ENCODE data around the gene ATF6B. TPM values are rescaled to one million over a fixed set of nuclear protein-coding genes. Genes with fewer than 3 reads are reported as not detected.
A peak's percentile ranks its signal among the peaks of the same experiment; 100 is the strongest.

Gene ATF6B
- total RNA-seq, 8 experiments from 2014 or later, result 25.6 to 59.0 (median 45.1) TPM

- ATAC-seq (replicated peaks in 6 of 8), result peak in 3 of 8 experiments; percentile 6 to 25 (median 23)
- Histone ChIP-seq H3K27ac (no peak overlapping the region), H3K4me3 (no peak overlapping the region), H3K4me1 (replicated peaks in 1 of 2) (no peaks in the 10 kb centered on the region)
- WGBS, 10 experiments, result 0 to 100% (median 82%) methylated on average over 1 to 5 of the region's 45 CpGs; no CpG with 5 or more reads in 2 of the 10 experiments
- in situ Hi-C loops (cut with MboI; ENCODE audit: low pct_unique_long_range_greater_than_20kb in 2 of 9, low sequenced_read_pairs in 9 of 9, unreplicated experiment in 9 of 9), result no loop called here
These were observed 41.1 kb downstream of the ATF6B start for GRCh38 chr6:32086661-32087573.

GRCh38 chr6:32085759-32086459 is 42.1 kb downstream of the ATF6B start:
- WGBS, 10 experiments, result 72 to 100% (median 97%) methylated on average over 2 to 6 of the region's 17 CpGs; no CpG with 5 or more reads in 6 of the 10 experiments
- Histone ChIP-seq H3K4me1 (replicated peaks in 1 of 2) (no peaks in the 10 kb centered on the region), H3K27ac (no peak overlapping the region), H3K4me3 (no peak overlapping the region)
- ATAC-seq (replicated peaks in 6 of 8), result no peak
- in situ Hi-C loops (cut with MboI; ENCODE audit: low pct_unique_long_range_greater_than_20kb in 2 of 9, low sequenced_read_pairs in 9 of 9, unreplicated experiment in 9 of 9), result no loop called here

- in situ Hi-C loops (cut with MboI; ENCODE audit: low pct_unique_long_range_greater_than_20kb in 2 of 9, low sequenced_read_pairs in 9 of 9, unreplicated experiment in 9 of 9), result no loop called here
- no peaks in the 10 kb centered on the region for H3K4me1 ChIP-seq (replicated peaks in 1 of 2)
- WGBS, 10 experiments, result 83 to 86% methylated on average over 1 of the region's 2 CpGs; no CpG with 5 or more reads in 8 of the 10 experiments
- no peak overlapping the region for H3K27ac ChIP-seq
- H3K4me3 ChIP-seq, result no peak overlapping the region
- no peak for ATAC-seq (replicated peaks in 6 of 8)
These were observed 43.3 kb downstream of the ATF6B start for GRCh38 chr6:32084780-32085179.

GRCh38 chr6:32083812-32084768 is 44.0 kb downstream of the ATF6B start:
- WGBS, 10 experiments, result 43 to 100% (median 90%) methylated on average over 1 to 8 of the region's 22 CpGs; no CpG with 5 or more reads in 5 of the 10 experiments
- Histone ChIP-seq H3K4me3 (no peak overlapping the region), H3K27ac (no peak overlapping the region), H3K4me1 (replicated peaks in 1 of 2) (no peaks in the 10 kb centered on the region)
- in situ Hi-C loops (cut with MboI; ENCODE audit: low pct_unique_long_range_greater_than_20kb in 2 of 9, low sequenced_read_pairs in 9 of 9, unreplicated experiment in 9 of 9), result no loop called here
- ATAC-seq (replicated peaks in 6 of 8), result no peak

GRCh38 chr6:32082935-32083334 is 45.1 kb downstream of the ATF6B start:
- ATAC-seq (replicated peaks in 6 of 8), result peak in 3 of 8 experiments; percentile 73 to 89 (median 82)
- in situ Hi-C loops (cut with MboI; ENCODE audit: low pct_unique_long_range_greater_than_20kb in 2 of 9, low sequenced_read_pairs in 9 of 9, unreplicated experiment in 9 of 9), result no loop called here
- 69 to 100% (median 80%) methylated on average over 1 to 5 of the region's 9 CpGs; no CpG with 5 or more reads in 6 of the 10 experiments for WGBS, 10 experiments
- H3K27ac ChIP-seq, result no peak overlapping the region
- H3K4me1 ChIP-seq (replicated peaks in 1 of 2), result no peaks in the 10 kb centered on the region
- no peak overlapping the region for H3K4me3 ChIP-seq

GRCh38 chr6:32082478-32082877 is 45.6 kb downstream of the ATF6B start:
- ATAC-seq (replicated peaks in 6 of 8), result no peak
- in situ Hi-C loops (cut with MboI; ENCODE audit: low pct_unique_long_range_greater_than_20kb in 2 of 9, low sequenced_read_pairs in 9 of 9, unreplicated experiment in 9 of 9), result no loop called here
- Histone ChIP-seq H3K4me1 (replicated peaks in 1 of 2) (no peaks in the 10 kb centered on the region), H3K4me3 (no peak overlapping the region), H3K27ac (no peak overlapping the region)
- 0 to 100% (median 20%) methylated on average over 1 to 6 of the region's 6 CpGs; no CpG with 5 or more reads in 3 of the 10 experiments for WGBS, 10 experiments

- no peak overlapping the region for H3K4me3 ChIP-seq
- no peaks in the 10 kb centered on the region for H3K4me1 ChIP-seq (replicated peaks in 1 of 2)
- peak in 7 of 8 experiments; percentile 2 to 31 (median 17) for ATAC-seq (replicated peaks in 6 of 8)
- 22 to 87% (median 54%) methylated on average over 1 to 5 of the region's 22 CpGs; no CpG with 5 or more reads in 6 of the 10 experiments for WGBS, 10 experiments
- in situ Hi-C loops (cut with MboI; ENCODE audit: low pct_unique_long_range_greater_than_20kb in 2 of 9, low sequenced_read_pairs in 9 of 9, unreplicated experiment in 9 of 9), result no loop called here
- no peak overlapping the region for H3K27ac ChIP-seq
These were observed 46.7 kb downstream of the ATF6B start for GRCh38 chr6:32081168-32081990.

GRCh38 chr6:32079566-32080290 is 48.3 kb downstream of the ATF6B start:
- 40 to 100% (median 70%) methylated on average over 1 to 3 of the region's 7 CpGs; no CpG with 5 or more reads in 4 of the 10 experiments for WGBS, 10 experiments
- no peak overlapping the region for H3K4me3 ChIP-seq
- in situ Hi-C loops (cut with MboI; ENCODE audit: low pct_unique_long_range_greater_than_20kb in 2 of 9, low sequenced_read_pairs in 9 of 9, unreplicated experiment in 9 of 9), result no loop called here
- ATAC-seq (replicated peaks in 6 of 8), result peak in 1 of 8 experiments; percentile 0
- no peak overlapping the region for H3K27ac ChIP-seq
- H3K4me1 ChIP-seq (replicated peaks in 1 of 2), result no peaks in the 10 kb centered on the region

- peak in 4 of 8 experiments; percentile 50 to 82 (median 57) for ATAC-seq (replicated peaks in 6 of 8)
- no peaks in the 10 kb centered on the region for H3K4me1 ChIP-seq (replicated peaks in 1 of 2)
- H3K4me3 ChIP-seq, result no peak overlapping the region
- no peak overlapping the region for H3K27ac ChIP-seq
- in situ Hi-C loops (cut with MboI; ENCODE audit: low pct_unique_long_range_greater_than_20kb in 2 of 9, low sequenced_read_pairs in 9 of 9, unreplicated experiment in 9 of 9), result no loop called here
- 30 to 72% (median 56%) methylated on average over 4 to 9 of the region's 12 CpGs; no CpG with 5 or more reads in 5 of the 10 experiments for WGBS, 10 experiments
These were observed 51.7 kb downstream of the ATF6B start for GRCh38 chr6:32076321-32076809.

- H3K4me1 ChIP-seq (replicated peaks in 1 of 2), result no peaks in the 10 kb centered on the region
- in situ Hi-C loops (cut with MboI; ENCODE audit: low pct_unique_long_range_greater_than_20kb in 2 of 9, low sequenced_read_pairs in 9 of 9, unreplicated experiment in 9 of 9), result no loop called here
- no peak overlapping the region for H3K4me3 ChIP-seq
- H3K27ac ChIP-seq, result no peak overlapping the region
- ATAC-seq (replicated peaks in 6 of 8), result no peak
- WGBS, 10 experiments, result 50 to 74% (median 66%) methylated on average over 2 to 3 of the region's 3 CpGs; no CpG with 5 or more reads in 6 of the 10 experiments
These were observed 52.3 kb downstream of the ATF6B start for GRCh38 chr6:32075781-32076180.

GRCh38 chr6:32074996-32075532 is 53.0 kb downstream of the ATF6B start:
- Histone ChIP-seq H3K4me1 (replicated peaks in 1 of 2) (no peaks in the 10 kb centered on the region), H3K27ac (no peak overlapping the region), H3K4me3 (no peak overlapping the region)
- no peak for ATAC-seq (replicated peaks in 6 of 8)
- in situ Hi-C loops (cut with MboI; ENCODE audit: low pct_unique_long_range_greater_than_20kb in 2 of 9, low sequenced_read_pairs in 9 of 9, unreplicated experiment in 9 of 9), result no loop called here
- 82 to 100% (median 90%) methylated on average over 1 to 6 of the region's 8 CpGs; no CpG with 5 or more reads in 3 of the 10 experiments for WGBS, 10 experiments

All from motor neuron (in vitro differentiated cells).